Measurements from ENCODE around the gene AFF4. TPM values are rescaled to one million over a fixed set of nuclear protein-coding genes. Genes with fewer than 3 reads are reported as not detected.
"Not testable (repeated sequence)": the region's sequence is repeated elsewhere in the genome, so short reads cannot be mapped to it uniquely, and the experiment has no call there.

The AFF4 gene
- total RNA-seq, 4 donors from 2014 or later: 55.0 to 87.6 (median 75.3) TPM

DNA sequence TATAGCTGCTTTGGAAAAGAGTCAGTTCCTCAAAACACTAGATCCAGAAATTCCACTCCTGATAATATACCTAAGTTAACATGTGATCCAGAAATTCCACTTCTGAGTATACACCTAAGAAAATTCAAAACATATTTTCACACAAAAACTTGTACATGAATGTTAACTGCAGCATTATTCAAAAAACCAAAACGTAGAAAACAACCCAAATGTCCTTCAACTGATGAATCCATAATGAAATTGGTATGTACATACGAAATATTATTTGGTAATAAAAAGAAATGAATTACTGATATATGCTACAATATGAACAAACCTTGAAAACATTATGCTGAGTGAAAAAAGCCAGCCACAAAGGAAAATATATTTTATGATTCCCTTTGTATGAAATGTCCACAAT, 16.5 kb upstream of the AFF4 start:
- Histone ChIP-seq H3K27ac (no peak overlapping the region), H3K4me3 (no peak overlapping the region), H3K4me1 (no peaks in the 10 kb centered on the region), H3K36me3 (no peaks in the 10 kb centered on the region), H3K9me3 (peaks cover 0 to 18% (median 0%) of the 10 kb centered on the region in 3 donors), H3K27me3 (no peaks in the 10 kb centered on the region)
- WGBS, 2 donors (ENCODE audit: low coverage in 1 of 2): 56 to 58% methylated on average over 2 of the region's 2 CpGs
- TF ChIP-seq, protein P1, sequence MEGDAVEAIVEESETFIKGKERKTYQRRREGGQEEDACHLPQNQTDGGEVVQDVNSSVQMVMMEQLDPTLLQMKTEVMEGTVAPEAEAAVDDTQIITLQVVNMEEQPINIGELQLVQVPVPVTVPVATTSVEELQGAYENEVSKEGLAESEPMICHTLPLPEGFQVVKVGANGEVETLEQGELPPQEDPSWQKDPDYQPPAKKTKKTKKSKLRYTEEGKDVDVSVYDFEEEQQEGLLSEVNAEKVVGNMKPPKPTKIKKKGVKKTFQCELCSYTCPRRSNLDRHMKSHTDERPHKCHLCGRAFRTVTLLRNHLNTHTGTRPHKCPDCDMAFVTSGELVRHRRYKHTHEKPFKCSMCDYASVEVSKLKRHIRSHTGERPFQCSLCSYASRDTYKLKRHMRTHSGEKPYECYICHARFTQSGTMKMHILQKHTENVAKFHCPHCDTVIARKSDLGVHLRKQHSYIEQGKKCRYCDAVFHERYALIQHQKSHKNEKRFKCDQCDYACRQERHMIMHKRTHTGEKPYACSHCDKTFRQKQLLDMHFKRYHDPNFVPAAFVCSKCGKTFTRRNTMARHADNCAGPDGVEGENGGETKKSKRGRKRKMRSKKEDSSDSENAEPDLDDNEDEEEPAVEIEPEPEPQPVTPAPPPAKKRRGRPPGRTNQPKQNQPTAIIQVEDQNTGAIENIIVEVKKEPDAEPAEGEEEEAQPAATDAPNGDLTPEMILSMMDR (IDR thresholded peaks at IDR 0.05): no peak
- ATAC-seq: no peak

DNA sequence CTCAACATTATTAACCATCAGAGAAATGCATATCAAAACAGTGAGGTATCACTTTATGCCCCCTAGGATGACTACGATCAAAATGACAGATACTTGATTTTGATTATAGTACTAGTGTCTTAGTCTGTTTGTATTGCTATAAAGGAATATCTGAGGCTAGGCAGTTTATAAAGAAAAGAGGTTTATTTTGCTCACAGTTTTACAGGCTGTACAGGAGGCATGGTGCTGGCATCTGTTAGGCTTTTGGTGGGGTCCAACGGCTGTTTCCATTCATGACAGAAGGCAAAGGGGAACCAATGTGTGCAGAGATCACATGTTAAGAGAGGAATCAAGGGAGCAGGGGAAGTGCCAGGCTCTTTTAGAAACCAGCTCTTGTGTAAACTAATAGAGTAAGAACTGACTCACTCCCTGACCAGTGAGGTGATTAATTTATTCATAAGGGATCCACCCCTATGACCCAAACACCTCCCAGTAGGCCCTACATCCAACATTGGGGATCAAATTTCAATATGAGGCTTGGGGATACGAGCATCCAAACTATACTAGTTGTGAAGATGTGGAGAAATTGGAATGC, 16.0 kb upstream of the AFF4 start:
- no peaks in the 10 kb centered on the region for H3K4me1 ChIP-seq
- no peak for TF ChIP-seq POLR2AphosphoS5 (IDR thresholded peaks at IDR 0.05)
- TF ChIP-seq, protein P1 (IDR thresholded peaks at IDR 0.05): no peak
- TF ChIP-seq POLR2A (IDR thresholded peaks at IDR 0.05): no peak
- no peak for TF ChIP-seq EP300 (IDR thresholded peaks at IDR 0.05)
- ATAC-seq: no peak
- H3K27ac ChIP-seq: no peak overlapping the region
- 63 to 65% methylated on average over 3 of the region's 3 CpGs for WGBS, 2 donors (ENCODE audit: low coverage in 1 of 2)
- no peaks in the 10 kb centered on the region for H3K27me3 ChIP-seq
- no peak overlapping the region for H3K4me3 ChIP-seq
- H3K9me3 ChIP-seq: peaks cover 0 to 18% (median 0%) of the 10 kb centered on the region in 3 donors
- no peaks in the 10 kb centered on the region for H3K36me3 ChIP-seq

DNA sequence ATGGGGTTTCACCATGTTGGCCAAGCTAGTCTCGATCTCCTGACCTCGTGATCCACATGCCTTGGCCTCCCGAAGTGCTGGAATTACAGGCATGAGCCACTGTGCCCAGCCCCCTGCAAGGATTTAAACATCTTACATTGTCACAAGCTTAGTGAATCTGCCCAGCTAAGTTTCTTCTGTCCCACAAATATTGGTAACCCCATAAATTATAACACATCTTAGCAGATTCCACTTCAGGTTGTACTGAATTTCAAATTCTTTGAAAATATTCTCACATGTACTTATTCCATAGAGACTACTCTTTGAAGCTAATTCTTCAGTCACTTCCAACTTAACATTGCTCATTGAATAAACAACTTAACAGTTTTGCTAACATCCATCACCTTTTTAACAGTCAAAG, 13.4 kb upstream of the AFF4 start:
- WGBS, 2 donors (ENCODE audit: low coverage in 1 of 2): 72 to 100% methylated on average over 3 of the region's 3 CpGs
- ATAC-seq: no peak
- no peak overlapping the region for H3K4me3 ChIP-seq
- peaks cover 0 to 18% (median 0%) of the 10 kb centered on the region in 3 donors for H3K9me3 ChIP-seq
- H3K36me3 ChIP-seq: no peaks in the 10 kb centered on the region
- no peak overlapping the region for H3K27ac ChIP-seq
- no peaks in the 10 kb centered on the region for H3K27me3 ChIP-seq
- H3K4me1 ChIP-seq: no peaks in the 10 kb centered on the region
- TF ChIP-seq POLR2AphosphoS5 (IDR thresholded peaks at IDR 0.05): no peak
- TF ChIP-seq, protein P1 (IDR thresholded peaks at IDR 0.05): no peak
- TF ChIP-seq POLR2A (IDR thresholded peaks at IDR 0.05): no peak
- no peak for TF ChIP-seq EP300 (IDR thresholded peaks at IDR 0.05)

DNA sequence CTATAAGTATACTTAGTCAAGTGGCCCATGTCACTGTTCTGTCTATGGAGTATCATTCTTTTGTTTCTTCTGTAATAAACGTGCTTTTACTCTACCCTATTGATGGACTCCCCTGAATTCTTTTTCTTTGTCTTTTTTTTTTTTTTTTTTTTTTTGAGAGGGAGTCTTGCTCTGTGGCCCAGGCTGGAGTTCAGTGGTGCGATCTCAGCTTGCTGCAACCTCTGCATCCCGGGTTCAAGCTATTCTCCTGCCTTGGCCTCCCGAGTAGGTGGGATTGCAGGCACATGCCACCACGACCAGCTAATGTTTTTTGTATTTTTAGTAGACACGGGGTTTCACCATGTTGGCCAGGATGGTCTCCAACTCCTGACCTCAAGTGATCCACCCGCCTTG, 9.0 kb upstream of the AFF4 start:
- not testable (repeated sequence) for H3K4me1 ChIP-seq, H3K27ac ChIP-seq, H3K4me3 ChIP-seq, ATAC-seq, H3K36me3 ChIP-seq, H3K27me3 ChIP-seq
- WGBS, 2 donors (ENCODE audit: low coverage in 1 of 2): 88 to 100% methylated on average over 2 of the region's 7 CpGs
- H3K9me3 ChIP-seq: peaks cover 0 to 13% (median 0%) of the 10 kb centered on the region in 3 donors

DNA sequence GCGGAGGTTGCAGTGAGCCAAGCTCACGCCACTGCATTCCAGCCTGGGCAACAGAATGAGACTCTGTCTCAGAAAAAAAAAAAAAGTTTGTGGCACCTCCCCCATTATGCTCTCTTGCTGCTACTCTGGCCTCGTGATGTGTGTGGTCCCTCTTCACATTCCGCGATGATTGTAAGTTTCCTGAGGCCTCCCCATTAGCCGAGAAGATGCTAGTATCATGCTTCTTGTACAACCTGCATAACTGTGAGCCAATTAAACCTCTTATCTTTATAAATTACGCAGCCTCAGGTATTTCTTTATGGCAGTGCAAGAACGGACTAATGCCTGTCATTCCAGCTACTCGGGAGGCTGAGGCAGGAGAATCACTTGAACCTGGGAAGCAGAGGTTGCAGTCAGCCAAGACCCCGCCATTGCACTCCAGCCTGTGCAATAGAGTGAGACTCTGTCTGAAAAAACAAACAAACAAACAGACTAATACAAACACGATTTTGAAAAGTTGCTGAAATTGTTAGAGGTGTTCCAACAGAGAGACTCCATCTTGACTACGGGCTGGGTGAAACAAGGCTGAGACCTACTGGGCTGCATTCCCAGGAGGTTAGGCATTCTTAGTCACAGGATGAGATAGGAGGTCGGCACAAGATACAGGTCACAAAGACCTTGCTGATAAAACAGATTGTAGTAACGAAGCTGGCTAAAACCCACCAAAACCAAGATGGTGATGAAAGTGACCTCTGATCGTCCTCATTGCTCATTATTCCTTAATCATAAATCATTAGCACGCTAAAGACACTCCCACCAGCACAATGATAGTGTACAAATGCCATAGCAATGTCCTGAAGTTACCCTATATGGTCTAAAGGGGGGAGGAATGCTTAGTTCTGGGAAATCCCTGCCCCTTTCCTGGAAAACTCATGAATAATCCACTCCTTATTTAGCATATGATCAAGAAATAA, 8.3 kb upstream of the AFF4 start:
- H3K36me3 ChIP-seq: no peaks in the 10 kb centered on the region
- WGBS, 2 donors (ENCODE audit: low coverage in 1 of 2): 64 to 67% methylated on average over 8 to 11 of the region's 16 CpGs
- H3K4me1 ChIP-seq: no peaks in the 10 kb centered on the region
- H3K9me3 ChIP-seq: peaks cover 0 to 8% (median 0%) of the 10 kb centered on the region in 3 donors
- H3K27me3 ChIP-seq: no peaks in the 10 kb centered on the region
- H3K4me3 ChIP-seq: no peak overlapping the region
- no peak overlapping the region for H3K27ac ChIP-seq
- no peak for ATAC-seq
- TF ChIP-seq POLR2AphosphoS5 (IDR thresholded peaks at IDR 0.05): no peak
- TF ChIP-seq, protein P1 (IDR thresholded peaks at IDR 0.05): no peak
- no peak for TF ChIP-seq POLR2A (IDR thresholded peaks at IDR 0.05)
- no peak for TF ChIP-seq EP300 (IDR thresholded peaks at IDR 0.05)

Data from gastroesophageal sphincter (tissue), 4 donors.